Adipocyte (in vitro differentiated cells): Measurements from ENCODE around the gene CD28.

Experiments
- DNase-seq: peaks from one replicate; pipeline ENCODE4 v3.0.0-alpha.2; 2015; ENCODE audit warnings: low read depth
- H3K27me3 ChIP-seq: replicated peaks from 2 replicates; pipeline ENCODE4 v1.7.0; 2013; ENCODE audit warnings: mild to moderate bottlenecking, low read length, moderate library complexity; ENCODE audit not compliant: control insufficient read depth, insufficient read depth
- H3K36me3 ChIP-seq: 2 replicates; pipeline ENCODE4 v1.7.0; 2013; ENCODE audit warnings: low read length, mild to moderate bottlenecking, moderate library complexity; ENCODE audit not compliant: control insufficient read depth, insufficient read depth, severe bottlenecking
- H3K4me1 ChIP-seq: 2 replicates; pipeline ENCODE4 v1.7.0; 2013; ENCODE audit warnings: mild to moderate bottlenecking, low read length, moderate library complexity; ENCODE audit not compliant: control insufficient read depth, insufficient read depth
- H3K4me3 ChIP-seq: 2 replicates; pipeline ENCODE4 v1.7.0; 2013; ENCODE audit warnings: mild to moderate bottlenecking, low read length, moderate library complexity
- H3K9ac ChIP-seq: 2 replicates; pipeline ENCODE4 v1.7.0; 2013; ENCODE audit warnings: mild to moderate bottlenecking, low read length, moderate library complexity
- H3K9me3 ChIP-seq: 2 replicates; pipeline ENCODE4 v1.7.0; 2013; ENCODE audit warnings: mild to moderate bottlenecking, low read length, moderate library complexity; ENCODE audit not compliant: control insufficient read depth

Gene CD28

GRCh38 chr2:203672856-203673255 is 33.6 kb upstream of the CD28 start:
- DNase-seq: peak; percentile 49
- Histone ChIP-seq H3K4me1 (peaks cover 31% of the 10 kb centered on the region), H3K4me3 (no peak overlapping the region), H3K27me3 (no peaks in the 10 kb centered on the region), H3K36me3 (no peaks in the 10 kb centered on the region), H3K9ac (no peak overlapping the region), H3K9me3 (no peaks in the 10 kb centered on the region)

GRCh38 chr2:203673933-203674332 is 32.5 kb upstream of the CD28 start:
- Histone ChIP-seq H3K27me3 (no peaks in the 10 kb centered on the region), H3K4me3 (no peak overlapping the region), H3K4me1 (peaks cover 31% of the 10 kb centered on the region), H3K36me3 (no peaks in the 10 kb centered on the region), H3K9me3 (no peaks in the 10 kb centered on the region), H3K9ac (no peak overlapping the region)
- DNase-seq: peak; percentile 60

GRCh38 chr2:203675086-203675485 is 31.4 kb upstream of the CD28 start:
- H3K4me1 ChIP-seq: peaks cover 31% of the 10 kb centered on the region
- no peak overlapping the region for H3K4me3 ChIP-seq
- H3K9me3 ChIP-seq: no peaks in the 10 kb centered on the region
- no peaks in the 10 kb centered on the region for H3K36me3 ChIP-seq
- no peak for DNase-seq
- H3K9ac ChIP-seq: no peak overlapping the region
- no peaks in the 10 kb centered on the region for H3K27me3 ChIP-seq

- H3K27me3 ChIP-seq: no peaks in the 10 kb centered on the region
- no peak overlapping the region for H3K9ac ChIP-seq
- no peak for DNase-seq
- no peak overlapping the region for H3K4me3 ChIP-seq
- H3K9me3 ChIP-seq: no peaks in the 10 kb centered on the region
- H3K4me1 ChIP-seq: peaks cover 45% of the 10 kb centered on the region
- no peaks in the 10 kb centered on the region for H3K36me3 ChIP-seq
Observed at GRCh38 chr2:203678971-203679370, 27.5 kb upstream of the CD28 start.

- Histone ChIP-seq H3K4me1 (peaks cover 45% of the 10 kb centered on the region), H3K4me3 (no peak overlapping the region), H3K9ac (no peak overlapping the region), H3K9me3 (no peaks in the 10 kb centered on the region), H3K36me3 (no peaks in the 10 kb centered on the region), H3K27me3 (no peaks in the 10 kb centered on the region)
- DNase-seq: no peak
Observed at GRCh38 chr2:203679401-203679800, 27.0 kb upstream of the CD28 start.

- DNase-seq: peak; percentile 46
- H3K27me3 ChIP-seq: no peaks in the 10 kb centered on the region
Observed at GRCh38 chr2:203681978-203682377, 24.5 kb upstream of the CD28 start.

GRCh38 chr2:203682688-203683130 is 23.7 kb upstream of the CD28 start:
- no peaks in the 10 kb centered on the region for H3K36me3 ChIP-seq
- H3K4me3 ChIP-seq: peak overlapping the region; percentile 25
- no peaks in the 10 kb centered on the region for H3K27me3 ChIP-seq
- peak; percentile 72 for DNase-seq
- no peaks in the 10 kb centered on the region for H3K9me3 ChIP-seq
- H3K9ac ChIP-seq: peak overlapping the region; percentile 65
- H3K4me1 ChIP-seq: peaks cover 56% of the 10 kb centered on the region

More at GRCh38 chr2:203681978-203682377, 24.5 kb upstream of the CD28 start:
- no peaks in the 10 kb centered on the region for H3K36me3 ChIP-seq
- peak overlapping the region; percentile 55 for H3K4me3 ChIP-seq
- H3K4me1 ChIP-seq: peaks cover 51% of the 10 kb centered on the region
- H3K9ac ChIP-seq: peak overlapping the region; percentile 65
- no peaks in the 10 kb centered on the region for H3K9me3 ChIP-seq

GRCh38 chr2:203683421-203683820 is 23.0 kb upstream of the CD28 start:
- Histone ChIP-seq H3K4me1 (peaks cover 61% of the 10 kb centered on the region), H3K9ac (peak overlapping the region; percentile 65), H3K36me3 (no peaks in the 10 kb centered on the region), H3K27me3 (no peaks in the 10 kb centered on the region), H3K9me3 (no peaks in the 10 kb centered on the region), H3K4me3 (peak overlapping the region; percentile 25)
- DNase-seq: no peak

GRCh38 chr2:203683932-203684556 is 22.4 kb upstream of the CD28 start:
- Histone ChIP-seq H3K27me3 (no peaks in the 10 kb centered on the region), H3K4me1 (peaks cover 67% of the 10 kb centered on the region), H3K36me3 (no peaks in the 10 kb centered on the region), H3K4me3 (no peak overlapping the region), H3K9ac (peak overlapping the region; percentile 65), H3K9me3 (no peaks in the 10 kb centered on the region)
- DNase-seq: peak; percentile 69

GRCh38 chr2:203685081-203685621 is 21.3 kb upstream of the CD28 start:
- Histone ChIP-seq H3K4me3 (peak overlapping the region; percentile 4), H3K27me3 (no peaks in the 10 kb centered on the region), H3K9me3 (no peaks in the 10 kb centered on the region), H3K9ac (peak overlapping the region; percentile 60), H3K4me1 (peaks cover 70% of the 10 kb centered on the region), H3K36me3 (no peaks in the 10 kb centered on the region)
- DNase-seq: peak; percentile 83

- Histone ChIP-seq H3K4me3 (no peak overlapping the region), H3K9ac (peak overlapping the region; percentile 35), H3K27me3 (no peaks in the 10 kb centered on the region), H3K36me3 (no peaks in the 10 kb centered on the region), H3K9me3 (no peaks in the 10 kb centered on the region), H3K4me1 (peaks cover 75% of the 10 kb centered on the region)
- DNase-seq: no peak
Observed at GRCh38 chr2:203685789-203686420, 20.5 kb upstream of the CD28 start.
